ENCODE data around the gene TENM4.

TENM4 gene

DNA sequence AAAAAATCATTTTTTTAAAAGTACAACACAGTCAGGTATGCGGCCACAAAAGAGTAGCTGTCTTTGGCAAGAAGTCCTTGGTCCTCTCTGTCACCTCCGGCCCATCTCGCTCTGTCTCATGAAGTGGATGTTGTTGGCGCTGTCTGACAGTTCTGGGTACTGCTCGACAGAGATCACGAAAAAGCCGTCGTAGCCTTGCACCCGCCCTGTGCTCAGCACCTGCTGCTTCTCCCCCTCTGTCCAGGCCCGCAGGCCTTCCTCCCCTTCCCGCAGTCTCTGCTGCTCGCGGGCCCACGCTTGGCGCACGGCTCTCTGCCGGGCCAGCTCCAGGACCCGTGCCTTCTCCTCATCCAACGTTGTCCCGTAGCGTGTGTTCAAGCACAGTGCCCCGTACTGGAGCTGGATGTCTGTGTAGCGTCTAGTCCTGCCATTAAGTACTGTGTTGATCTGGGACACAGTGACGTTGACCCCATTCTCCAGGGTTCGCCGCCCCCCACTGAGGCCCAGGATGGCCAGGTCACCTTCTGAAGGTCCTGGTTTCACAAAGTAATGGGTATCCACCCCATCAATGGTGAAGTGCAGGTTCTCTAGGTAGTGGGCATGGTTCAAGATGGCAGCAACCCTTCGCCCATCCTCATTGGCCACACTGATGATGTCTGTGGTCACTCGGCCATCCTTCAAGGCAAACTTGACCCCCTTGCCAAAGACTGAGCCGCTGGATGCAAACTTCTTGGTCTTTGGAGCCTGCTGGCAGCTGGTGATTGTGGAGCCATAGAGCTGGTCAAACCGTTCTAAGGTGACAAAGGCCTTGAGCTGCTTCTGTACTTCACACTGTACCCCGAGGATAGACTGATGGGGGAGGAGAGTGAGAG lies 782.6 kb downstream of the TENM4 start:
- no peak for TF ChIP-seq ESRRG (CRISPR knock-in tag; IDR thresholded peaks at IDR 0.05)
- TF ChIP-seq, protein P1, sequence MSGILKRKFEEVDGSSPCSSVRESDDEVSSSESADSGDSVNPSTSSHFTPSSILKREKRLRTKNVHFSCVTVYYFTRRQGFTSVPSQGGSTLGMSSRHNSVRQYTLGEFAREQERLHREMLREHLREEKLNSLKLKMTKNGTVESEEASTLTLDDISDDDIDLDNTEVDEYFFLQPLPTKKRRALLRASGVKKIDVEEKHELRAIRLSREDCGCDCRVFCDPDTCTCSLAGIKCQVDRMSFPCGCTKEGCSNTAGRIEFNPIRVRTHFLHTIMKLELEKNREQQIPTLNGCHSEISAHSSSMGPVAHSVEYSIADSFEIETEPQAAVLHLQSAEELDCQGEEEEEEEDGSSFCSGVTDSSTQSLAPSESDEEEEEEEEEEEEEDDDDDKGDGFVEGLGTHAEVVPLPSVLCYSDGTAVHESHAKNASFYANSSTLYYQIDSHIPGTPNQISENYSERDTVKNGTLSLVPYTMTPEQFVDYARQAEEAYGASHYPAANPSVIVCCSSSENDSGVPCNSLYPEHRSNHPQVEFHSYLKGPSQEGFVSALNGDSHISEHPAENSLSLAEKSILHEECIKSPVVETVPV (CRISPR knock-in tag; IDR thresholded peaks at IDR 0.05): no peak
- no peak for TF ChIP-seq TCF4 (CRISPR knock-in tag; IDR thresholded peaks at IDR 0.05; ENCODE audit: borderline replicate concordance)
- TF ChIP-seq, protein P2, sequence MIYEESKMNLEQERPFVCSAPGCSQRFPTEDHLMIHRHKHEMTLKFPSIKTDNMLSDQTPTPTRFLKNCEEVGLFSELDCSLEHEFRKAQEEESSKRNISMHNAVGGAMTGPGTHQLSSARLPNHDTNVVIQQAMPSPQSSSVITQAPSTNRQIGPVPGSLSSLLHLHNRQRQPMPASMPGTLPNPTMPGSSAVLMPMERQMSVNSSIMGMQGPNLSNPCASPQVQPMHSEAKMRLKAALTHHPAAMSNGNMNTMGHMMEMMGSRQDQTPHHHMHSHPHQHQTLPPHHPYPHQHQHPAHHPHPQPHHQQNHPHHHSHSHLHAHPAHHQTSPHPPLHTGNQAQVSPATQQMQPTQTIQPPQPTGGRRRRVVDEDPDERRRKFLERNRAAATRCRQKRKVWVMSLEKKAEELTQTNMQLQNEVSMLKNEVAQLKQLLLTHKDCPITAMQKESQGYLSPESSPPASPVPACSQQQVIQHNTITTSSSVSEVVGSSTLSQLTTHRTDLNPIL (CRISPR knock-in tag; IDR thresholded peaks at IDR 0.05; ENCODE audit: low read depth): no peak
- no peak for TF ChIP-seq ZC3H10 (CRISPR knock-in tag; IDR thresholded peaks at IDR 0.05)
- TF ChIP-seq, protein P3, sequence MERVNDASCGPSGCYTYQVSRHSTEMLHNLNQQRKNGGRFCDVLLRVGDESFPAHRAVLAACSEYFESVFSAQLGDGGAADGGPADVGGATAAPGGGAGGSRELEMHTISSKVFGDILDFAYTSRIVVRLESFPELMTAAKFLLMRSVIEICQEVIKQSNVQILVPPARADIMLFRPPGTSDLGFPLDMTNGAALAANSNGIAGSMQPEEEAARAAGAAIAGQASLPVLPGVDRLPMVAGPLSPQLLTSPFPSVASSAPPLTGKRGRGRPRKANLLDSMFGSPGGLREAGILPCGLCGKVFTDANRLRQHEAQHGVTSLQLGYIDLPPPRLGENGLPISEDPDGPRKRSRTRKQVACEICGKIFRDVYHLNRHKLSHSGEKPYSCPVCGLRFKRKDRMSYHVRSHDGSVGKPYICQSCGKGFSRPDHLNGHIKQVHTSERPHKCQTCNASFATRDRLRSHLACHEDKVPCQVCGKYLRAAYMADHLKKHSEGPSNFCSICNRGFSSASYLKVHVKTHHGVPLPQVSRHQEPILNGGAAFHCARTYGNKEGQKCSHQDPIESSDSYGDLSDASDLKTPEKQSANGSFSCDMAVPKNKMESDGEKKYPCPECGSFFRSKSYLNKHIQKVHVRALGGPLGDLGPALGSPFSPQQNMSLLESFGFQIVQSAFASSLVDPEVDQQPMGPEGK (CRISPR knock-in tag; IDR thresholded peaks at IDR 0.05; ENCODE audit: borderline replicate concordance): no peak
- TF ChIP-seq ISL1 (CRISPR knock-in tag; IDR thresholded peaks at IDR 0.05): no peak
- no peak for TF ChIP-seq ARNTL (CRISPR knock-in tag; IDR thresholded peaks at IDR 0.05; ENCODE audit: borderline replicate concordance, low read depth)
- TF ChIP-seq, protein P4, sequence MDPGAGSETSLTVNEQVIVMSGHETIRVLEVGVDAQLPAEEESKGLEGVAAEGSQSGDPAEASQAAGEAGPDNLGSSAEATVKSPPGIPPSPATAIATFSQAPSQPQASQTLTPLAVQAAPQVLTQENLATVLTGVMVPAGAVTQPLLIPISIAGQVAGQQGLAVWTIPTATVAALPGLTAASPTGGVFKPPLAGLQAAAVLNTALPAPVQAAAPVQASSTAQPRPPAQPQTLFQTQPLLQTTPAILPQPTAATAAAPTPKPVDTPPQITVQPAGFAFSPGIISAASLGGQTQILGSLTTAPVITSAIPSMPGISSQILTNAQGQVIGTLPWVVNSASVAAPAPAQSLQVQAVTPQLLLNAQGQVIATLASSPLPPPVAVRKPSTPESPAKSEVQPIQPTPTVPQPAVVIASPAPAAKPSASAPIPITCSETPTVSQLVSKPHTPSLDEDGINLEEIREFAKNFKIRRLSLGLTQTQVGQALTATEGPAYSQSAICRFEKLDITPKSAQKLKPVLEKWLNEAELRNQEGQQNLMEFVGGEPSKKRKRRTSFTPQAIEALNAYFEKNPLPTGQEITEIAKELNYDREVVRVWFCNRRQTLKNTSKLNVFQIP (CRISPR knock-in tag; IDR thresholded peaks at IDR 0.05; ENCODE audit: borderline replicate concordance, low read depth): no peak
- no peak for TF ChIP-seq SNAI2 (CRISPR knock-in tag; IDR thresholded peaks at IDR 0.05)
- TF ChIP-seq GLIS3 (CRISPR knock-in tag; IDR thresholded peaks at IDR 0.05): no peak
- no peak for TF ChIP-seq ZNF70 (CRISPR knock-in tag; IDR thresholded peaks at IDR 0.05)
- no peak for ATAC-seq

DNA sequence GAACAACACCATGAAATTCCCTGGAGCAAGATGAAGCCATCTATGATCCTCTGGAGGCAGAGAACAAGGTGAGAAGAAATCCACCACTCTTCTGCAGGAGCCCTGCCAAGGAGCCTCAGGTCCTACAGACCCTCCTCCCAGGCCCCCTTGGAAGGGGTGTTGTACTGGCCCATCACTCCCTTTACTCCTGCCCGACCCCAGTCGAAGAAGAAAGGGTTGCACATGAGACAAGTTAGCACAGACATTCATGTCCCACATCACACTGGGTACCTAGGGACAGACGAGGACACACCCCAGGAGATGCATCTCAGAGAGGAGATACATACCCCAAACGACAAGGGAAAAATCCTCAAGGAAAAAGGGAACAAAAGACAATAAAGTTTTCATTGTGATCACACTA lies 783.4 kb downstream of the TENM4 start:
- TF ChIP-seq CSDC2 (CRISPR knock-in tag; IDR thresholded peaks at IDR 0.05) (no peak), ZC3H10 (CRISPR knock-in tag; IDR thresholded peaks at IDR 0.05) (no peak), GLIS3 (CRISPR knock-in tag; IDR thresholded peaks at IDR 0.05) (no peak)
- TF ChIP-seq, protein P4 (CRISPR knock-in tag; IDR thresholded peaks at IDR 0.05; ENCODE audit: borderline replicate concordance, low read depth): no peak
- no peak for ATAC-seq

DNA sequence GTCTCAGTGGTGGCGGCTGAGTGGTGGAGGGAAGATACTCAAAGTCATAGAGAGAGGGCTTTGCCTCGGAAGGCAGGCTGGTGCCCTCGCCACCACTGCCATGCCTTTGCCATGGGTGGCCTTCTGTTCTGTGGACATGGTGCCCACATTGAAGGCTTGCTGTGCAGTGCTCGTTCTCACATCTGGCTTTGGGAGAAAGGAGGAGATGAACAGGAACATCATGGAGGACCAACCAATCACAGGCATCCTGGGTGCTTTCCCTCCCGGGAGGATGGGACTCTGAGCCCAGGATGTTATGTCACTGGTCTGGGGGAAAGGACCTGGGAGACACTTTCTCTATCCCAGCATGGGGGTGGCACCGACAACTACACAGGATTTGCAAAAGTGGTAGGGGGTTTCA lies 783.8 kb downstream of the TENM4 start:
- no peak for TF ChIP-seq ZNF8 (CRISPR knock-in tag; IDR thresholded peaks at IDR 0.05)
- TF ChIP-seq ESRRG (CRISPR knock-in tag; IDR thresholded peaks at IDR 0.05): no peak
- no peak for ATAC-seq

DNA sequence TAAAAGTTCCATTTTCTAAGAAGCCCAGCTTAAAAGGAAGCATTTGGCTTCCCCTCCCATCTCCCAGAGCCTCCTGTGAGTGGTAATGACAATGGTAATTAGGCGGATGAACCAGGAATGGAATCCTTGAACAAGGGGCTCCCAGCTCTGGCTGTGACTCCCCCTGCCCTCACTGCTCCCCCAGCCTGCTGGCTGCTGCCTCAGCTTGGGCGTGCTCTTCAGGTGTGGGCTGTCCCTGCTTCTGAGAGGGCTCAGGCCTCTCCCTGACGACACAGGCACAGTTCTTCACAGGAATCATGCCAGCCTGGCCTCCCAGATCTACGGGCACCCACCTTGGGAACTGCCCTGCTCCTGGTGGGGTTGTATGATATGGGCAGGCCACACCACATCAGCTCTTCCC lies 784.5 kb downstream of the TENM4 start:
- ATAC-seq: no peak
- TF ChIP-seq, protein P3 (CRISPR knock-in tag; IDR thresholded peaks at IDR 0.05; ENCODE audit: borderline replicate concordance): no peak
- TF ChIP-seq ZNF70 (CRISPR knock-in tag; IDR thresholded peaks at IDR 0.05): no peak
- TF ChIP-seq, protein P1 (CRISPR knock-in tag; IDR thresholded peaks at IDR 0.05): no peak
- no peak for TF ChIP-seq ISL1 (CRISPR knock-in tag; IDR thresholded peaks at IDR 0.05)
- no peak for TF ChIP-seq ZFP3 (CRISPR knock-in tag; IDR thresholded peaks at IDR 0.05)
- TF ChIP-seq ESRRG (CRISPR knock-in tag; IDR thresholded peaks at IDR 0.05): no peak
- no peak for TF ChIP-seq GLIS3 (CRISPR knock-in tag; IDR thresholded peaks at IDR 0.05)
- TF ChIP-seq ZNF565 (CRISPR knock-in tag; conservative IDR thresholded peaks at IDR 0.05; ENCODE audit: low read depth): no peak
- TF ChIP-seq SNAI2 (CRISPR knock-in tag; IDR thresholded peaks at IDR 0.05): no peak
